ENCODE data around the gene DAZL. TPM values are rescaled to one million over a fixed set of nuclear protein-coding genes. Genes with fewer than 3 reads are reported as not detected.

DAZL gene
- total RNA-seq, 1 experiment from 2014 or later: 3.9 TPM

DNA sequence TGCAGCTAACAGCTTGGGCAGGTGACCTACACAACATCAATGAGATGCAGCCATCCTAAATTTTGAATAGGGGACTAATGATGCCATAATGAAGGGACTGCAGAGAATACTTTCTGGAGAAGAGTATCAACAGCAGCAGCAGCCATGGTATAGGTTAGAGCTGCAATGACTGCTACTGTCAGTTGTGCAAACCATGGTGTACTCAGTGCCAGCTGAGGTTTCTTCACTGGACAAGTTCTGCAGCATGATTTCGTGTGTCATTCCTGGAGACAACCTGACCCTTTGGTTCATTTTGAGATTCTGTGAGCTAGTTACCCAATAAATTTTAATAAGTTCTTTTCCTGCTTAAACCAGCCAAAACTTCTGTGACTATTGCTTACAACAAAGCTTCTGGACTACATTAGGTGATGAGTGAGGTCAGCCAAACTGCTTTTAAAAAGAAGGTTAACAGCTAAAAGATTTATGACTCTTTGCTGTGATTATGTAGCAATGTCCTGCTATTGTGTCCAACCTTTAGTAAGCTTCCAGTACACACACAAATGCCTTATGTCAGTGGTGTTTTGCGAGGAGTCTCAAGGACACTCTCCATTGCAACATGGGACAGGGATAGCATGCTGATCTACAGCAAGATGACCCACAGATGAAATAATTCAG lies 4.8 kb upstream of the DAZL start (continued):
- TF ChIP-seq FOXK1 (CRISPR knock-in tag; IDR thresholded peaks at IDR 0.05) (no peak), ZNF416 (CRISPR knock-in tag; IDR thresholded peaks at IDR 0.05) (no peak), GTF2I (CRISPR knock-in tag; conservative IDR thresholded peaks at IDR 0.05) (no peak), ETV6 (CRISPR knock-in tag; IDR thresholded peaks at IDR 0.05) (no peak)
- TF ChIP-seq, protein P1, sequence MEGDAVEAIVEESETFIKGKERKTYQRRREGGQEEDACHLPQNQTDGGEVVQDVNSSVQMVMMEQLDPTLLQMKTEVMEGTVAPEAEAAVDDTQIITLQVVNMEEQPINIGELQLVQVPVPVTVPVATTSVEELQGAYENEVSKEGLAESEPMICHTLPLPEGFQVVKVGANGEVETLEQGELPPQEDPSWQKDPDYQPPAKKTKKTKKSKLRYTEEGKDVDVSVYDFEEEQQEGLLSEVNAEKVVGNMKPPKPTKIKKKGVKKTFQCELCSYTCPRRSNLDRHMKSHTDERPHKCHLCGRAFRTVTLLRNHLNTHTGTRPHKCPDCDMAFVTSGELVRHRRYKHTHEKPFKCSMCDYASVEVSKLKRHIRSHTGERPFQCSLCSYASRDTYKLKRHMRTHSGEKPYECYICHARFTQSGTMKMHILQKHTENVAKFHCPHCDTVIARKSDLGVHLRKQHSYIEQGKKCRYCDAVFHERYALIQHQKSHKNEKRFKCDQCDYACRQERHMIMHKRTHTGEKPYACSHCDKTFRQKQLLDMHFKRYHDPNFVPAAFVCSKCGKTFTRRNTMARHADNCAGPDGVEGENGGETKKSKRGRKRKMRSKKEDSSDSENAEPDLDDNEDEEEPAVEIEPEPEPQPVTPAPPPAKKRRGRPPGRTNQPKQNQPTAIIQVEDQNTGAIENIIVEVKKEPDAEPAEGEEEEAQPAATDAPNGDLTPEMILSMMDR (IDR thresholded peaks at IDR 0.05): no peak
- TF ChIP-seq, protein P2, sequence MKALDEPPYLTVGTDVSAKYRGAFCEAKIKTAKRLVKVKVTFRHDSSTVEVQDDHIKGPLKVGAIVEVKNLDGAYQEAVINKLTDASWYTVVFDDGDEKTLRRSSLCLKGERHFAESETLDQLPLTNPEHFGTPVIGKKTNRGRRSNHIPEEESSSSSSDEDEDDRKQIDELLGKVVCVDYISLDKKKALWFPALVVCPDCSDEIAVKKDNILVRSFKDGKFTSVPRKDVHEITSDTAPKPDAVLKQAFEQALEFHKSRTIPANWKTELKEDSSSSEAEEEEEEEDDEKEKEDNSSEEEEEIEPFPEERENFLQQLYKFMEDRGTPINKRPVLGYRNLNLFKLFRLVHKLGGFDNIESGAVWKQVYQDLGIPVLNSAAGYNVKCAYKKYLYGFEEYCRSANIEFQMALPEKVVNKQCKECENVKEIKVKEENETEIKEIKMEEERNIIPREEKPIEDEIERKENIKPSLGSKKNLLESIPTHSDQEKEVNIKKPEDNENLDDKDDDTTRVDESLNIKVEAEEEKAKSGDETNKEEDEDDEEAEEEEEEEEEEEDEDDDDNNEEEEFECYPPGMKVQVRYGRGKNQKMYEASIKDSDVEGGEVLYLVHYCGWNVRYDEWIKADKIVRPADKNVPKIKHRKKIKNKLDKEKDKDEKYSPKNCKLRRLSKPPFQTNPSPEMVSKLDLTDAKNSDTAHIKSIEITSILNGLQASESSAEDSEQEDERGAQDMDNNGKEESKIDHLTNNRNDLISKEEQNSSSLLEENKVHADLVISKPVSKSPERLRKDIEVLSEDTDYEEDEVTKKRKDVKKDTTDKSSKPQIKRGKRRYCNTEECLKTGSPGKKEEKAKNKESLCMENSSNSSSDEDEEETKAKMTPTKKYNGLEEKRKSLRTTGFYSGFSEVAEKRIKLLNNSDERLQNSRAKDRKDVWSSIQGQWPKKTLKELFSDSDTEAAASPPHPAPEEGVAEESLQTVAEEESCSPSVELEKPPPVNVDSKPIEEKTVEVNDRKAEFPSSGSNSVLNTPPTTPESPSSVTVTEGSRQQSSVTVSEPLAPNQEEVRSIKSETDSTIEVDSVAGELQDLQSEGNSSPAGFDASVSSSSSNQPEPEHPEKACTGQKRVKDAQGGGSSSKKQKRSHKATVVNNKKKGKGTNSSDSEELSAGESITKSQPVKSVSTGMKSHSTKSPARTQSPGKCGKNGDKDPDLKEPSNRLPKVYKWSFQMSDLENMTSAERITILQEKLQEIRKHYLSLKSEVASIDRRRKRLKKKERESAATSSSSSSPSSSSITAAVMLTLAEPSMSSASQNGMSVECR (CRISPR knock-in tag; IDR thresholded peaks at IDR 0.05; ENCODE audit: borderline replicate concordance): no peak

DNA sequence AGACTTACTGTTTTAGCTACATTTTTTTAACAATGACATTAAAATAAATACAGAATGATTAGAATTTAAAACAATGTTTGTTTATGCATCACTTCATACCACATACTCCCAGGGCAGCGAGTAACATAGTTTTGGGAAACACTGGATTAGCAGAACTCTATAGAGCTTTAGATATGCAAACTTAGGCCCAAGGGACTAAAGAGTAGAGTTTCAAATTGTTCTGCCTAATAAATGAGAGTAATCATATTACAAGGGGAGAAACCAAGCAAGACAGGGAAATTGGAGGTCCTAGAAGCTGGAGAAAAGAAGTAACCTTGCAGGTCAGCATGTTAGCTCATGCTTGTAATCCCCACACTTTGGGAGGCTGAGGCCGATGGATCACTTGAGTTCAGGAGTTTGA lies 3.6 kb upstream of the DAZL start:
- Mint-ChIP-seq H3K9me3 (peaks cover 10% of the 10 kb centered on the region), H3K27ac (peak overlapping the region; percentile 58), H3K27me3 (ENCODE audit: low read depth) (no peaks in the 10 kb centered on the region), H3K36me3 (peaks cover 9% of the 10 kb centered on the region; the same call in 1 of the 2 replicates), H3K4me3 (no peak overlapping the region), H3K4me1 (peaks cover 60% of the 10 kb centered on the region)
- peak; percentile 24; the same call in 1 of the 2 replicates for ATAC-seq
- DNase-seq (ENCODE audit: low spot score): no peak
- CTCF ChIA-PET: interaction anchor here (0.8 to 1.1 kb wide), 2 partner anchors 21 to 275 kb away, joined by 3 read pairs; no protein-coding TSS in a partner anchor
- POLR2A ChIA-PET: no interaction called here
- no peak for TF ChIP-seq KAT7 (CRISPR knock-in tag; IDR thresholded peaks at IDR 0.05; ENCODE audit: borderline replicate concordance)
- TF ChIP-seq, protein P3, sequence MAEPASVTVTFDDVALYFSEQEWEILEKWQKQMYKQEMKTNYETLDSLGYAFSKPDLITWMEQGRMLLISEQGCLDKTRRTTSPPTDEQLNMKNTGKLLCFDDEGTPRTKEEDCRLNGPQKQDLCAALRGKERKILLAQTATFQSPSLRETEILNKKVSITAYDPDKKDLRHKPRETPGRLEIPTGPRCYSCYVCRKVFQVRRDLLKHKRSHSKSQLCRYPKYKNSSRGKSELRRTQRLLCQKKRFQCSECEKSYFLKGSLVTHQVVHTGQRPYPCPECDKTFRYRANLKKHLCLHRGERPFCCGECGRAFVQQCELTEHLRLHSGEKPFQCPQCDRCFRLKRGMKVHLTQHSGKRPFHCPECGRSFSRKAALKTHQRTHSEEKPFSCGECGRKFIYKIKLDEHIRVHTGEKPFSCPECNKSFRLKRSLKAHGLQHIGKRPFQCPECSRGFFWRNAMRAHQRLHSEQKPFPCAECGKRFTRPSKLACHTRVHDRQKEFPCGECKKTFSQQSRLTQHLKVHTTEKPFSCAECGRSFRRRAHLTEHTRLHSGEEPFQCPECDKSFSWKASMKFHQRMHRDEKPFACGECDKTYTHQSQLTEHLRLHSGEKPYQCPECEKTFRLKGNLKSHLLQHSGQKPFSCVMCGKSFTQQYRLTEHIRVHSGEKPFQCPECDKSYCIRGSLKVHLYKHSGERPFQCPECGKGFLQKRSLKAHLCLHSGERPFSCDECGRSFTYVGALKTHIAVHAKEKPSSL (CRISPR knock-in tag; conservative IDR thresholded peaks at IDR 0.05): no peak
- TF ChIP-seq, protein P4, sequence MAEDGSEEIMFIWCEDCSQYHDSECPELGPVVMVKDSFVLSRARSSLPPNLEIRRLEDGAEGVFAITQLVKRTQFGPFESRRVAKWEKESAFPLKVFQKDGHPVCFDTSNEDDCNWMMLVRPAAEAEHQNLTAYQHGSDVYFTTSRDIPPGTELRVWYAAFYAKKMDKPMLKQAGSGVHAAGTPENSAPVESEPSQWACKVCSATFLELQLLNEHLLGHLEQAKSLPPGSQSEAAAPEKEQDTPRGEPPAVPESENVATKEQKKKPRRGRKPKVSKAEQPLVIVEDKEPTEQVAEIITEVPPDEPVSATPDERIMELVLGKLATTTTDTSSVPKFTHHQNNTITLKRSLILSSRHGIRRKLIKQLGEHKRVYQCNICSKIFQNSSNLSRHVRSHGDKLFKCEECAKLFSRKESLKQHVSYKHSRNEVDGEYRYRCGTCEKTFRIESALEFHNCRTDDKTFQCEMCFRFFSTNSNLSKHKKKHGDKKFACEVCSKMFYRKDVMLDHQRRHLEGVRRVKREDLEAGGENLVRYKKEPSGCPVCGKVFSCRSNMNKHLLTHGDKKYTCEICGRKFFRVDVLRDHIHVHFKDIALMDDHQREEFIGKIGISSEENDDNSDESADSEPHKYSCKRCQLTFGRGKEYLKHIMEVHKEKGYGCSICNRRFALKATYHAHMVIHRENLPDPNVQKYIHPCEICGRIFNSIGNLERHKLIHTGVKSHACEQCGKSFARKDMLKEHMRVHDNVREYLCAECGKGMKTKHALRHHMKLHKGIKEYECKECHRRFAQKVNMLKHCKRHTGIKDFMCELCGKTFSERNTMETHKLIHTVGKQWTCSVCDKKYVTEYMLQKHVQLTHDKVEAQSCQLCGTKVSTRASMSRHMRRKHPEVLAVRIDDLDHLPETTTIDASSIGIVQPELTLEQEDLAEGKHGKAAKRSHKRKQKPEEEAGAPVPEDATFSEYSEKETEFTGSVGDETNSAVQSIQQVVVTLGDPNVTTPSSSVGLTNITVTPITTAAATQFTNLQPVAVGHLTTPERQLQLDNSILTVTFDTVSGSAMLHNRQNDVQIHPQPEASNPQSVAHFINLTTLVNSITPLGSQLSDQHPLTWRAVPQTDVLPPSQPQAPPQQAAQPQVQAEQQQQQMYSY (CRISPR knock-in tag; IDR thresholded peaks at IDR 0.05): no peak
- TF ChIP-seq, protein P5, sequence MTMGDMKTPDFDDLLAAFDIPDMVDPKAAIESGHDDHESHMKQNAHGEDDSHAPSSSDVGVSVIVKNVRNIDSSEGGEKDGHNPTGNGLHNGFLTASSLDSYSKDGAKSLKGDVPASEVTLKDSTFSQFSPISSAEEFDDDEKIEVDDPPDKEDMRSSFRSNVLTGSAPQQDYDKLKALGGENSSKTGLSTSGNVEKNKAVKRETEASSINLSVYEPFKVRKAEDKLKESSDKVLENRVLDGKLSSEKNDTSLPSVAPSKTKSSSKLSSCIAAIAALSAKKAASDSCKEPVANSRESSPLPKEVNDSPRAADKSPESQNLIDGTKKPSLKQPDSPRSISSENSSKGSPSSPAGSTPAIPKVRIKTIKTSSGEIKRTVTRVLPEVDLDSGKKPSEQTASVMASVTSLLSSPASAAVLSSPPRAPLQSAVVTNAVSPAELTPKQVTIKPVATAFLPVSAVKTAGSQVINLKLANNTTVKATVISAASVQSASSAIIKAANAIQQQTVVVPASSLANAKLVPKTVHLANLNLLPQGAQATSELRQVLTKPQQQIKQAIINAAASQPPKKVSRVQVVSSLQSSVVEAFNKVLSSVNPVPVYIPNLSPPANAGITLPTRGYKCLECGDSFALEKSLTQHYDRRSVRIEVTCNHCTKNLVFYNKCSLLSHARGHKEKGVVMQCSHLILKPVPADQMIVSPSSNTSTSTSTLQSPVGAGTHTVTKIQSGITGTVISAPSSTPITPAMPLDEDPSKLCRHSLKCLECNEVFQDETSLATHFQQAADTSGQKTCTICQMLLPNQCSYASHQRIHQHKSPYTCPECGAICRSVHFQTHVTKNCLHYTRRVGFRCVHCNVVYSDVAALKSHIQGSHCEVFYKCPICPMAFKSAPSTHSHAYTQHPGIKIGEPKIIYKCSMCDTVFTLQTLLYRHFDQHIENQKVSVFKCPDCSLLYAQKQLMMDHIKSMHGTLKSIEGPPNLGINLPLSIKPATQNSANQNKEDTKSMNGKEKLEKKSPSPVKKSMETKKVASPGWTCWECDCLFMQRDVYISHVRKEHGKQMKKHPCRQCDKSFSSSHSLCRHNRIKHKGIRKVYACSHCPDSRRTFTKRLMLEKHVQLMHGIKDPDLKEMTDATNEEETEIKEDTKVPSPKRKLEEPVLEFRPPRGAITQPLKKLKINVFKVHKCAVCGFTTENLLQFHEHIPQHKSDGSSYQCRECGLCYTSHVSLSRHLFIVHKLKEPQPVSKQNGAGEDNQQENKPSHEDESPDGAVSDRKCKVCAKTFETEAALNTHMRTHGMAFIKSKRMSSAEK (CRISPR knock-in tag; IDR thresholded peaks at IDR 0.05; ENCODE audit: borderline replicate concordance): no peak
- TF ChIP-seq, protein P6, sequence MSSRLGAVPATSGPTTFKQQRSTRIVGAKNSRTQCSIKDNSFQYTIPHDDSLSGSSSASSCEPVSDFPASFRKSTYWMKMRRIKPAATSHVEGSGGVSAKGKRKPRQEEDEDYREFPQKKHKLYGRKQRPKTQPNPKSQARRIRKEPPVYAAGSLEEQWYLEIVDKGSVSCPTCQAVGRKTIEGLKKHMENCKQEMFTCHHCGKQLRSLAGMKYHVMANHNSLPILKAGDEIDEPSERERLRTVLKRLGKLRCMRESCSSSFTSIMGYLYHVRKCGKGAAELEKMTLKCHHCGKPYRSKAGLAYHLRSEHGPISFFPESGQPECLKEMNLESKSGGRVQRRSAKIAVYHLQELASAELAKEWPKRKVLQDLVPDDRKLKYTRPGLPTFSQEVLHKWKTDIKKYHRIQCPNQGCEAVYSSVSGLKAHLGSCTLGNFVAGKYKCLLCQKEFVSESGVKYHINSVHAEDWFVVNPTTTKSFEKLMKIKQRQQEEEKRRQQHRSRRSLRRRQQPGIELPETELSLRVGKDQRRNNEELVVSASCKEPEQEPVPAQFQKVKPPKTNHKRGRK (CRISPR knock-in tag; IDR thresholded peaks at IDR 0.05; ENCODE audit: borderline replicate concordance): no peak
- no peak for TF ChIP-seq ZNF219 (CRISPR knock-in tag; IDR thresholded peaks at IDR 0.05; ENCODE audit: borderline replicate concordance)
- TF ChIP-seq, protein P7, sequence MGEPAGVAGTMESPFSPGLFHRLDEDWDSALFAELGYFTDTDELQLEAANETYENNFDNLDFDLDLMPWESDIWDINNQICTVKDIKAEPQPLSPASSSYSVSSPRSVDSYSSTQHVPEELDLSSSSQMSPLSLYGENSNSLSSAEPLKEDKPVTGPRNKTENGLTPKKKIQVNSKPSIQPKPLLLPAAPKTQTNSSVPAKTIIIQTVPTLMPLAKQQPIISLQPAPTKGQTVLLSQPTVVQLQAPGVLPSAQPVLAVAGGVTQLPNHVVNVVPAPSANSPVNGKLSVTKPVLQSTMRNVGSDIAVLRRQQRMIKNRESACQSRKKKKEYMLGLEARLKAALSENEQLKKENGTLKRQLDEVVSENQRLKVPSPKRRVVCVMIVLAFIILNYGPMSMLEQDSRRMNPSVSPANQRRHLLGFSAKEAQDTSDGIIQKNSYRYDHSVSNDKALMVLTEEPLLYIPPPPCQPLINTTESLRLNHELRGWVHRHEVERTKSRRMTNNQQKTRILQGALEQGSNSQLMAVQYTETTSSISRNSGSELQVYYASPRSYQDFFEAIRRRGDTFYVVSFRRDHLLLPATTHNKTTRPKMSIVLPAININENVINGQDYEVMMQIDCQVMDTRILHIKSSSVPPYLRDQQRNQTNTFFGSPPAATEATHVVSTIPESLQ (CRISPR knock-in tag; IDR thresholded peaks at IDR 0.05): no peak
- TF ChIP-seq ZNF416 (CRISPR knock-in tag; IDR thresholded peaks at IDR 0.05): no peak
- no peak for TF ChIP-seq HMGA2 (CRISPR knock-in tag; IDR thresholded peaks at IDR 0.05)
